NB4 (cell line): ENCODE data around the gene PDX1.

Experiments
- MYC ChIP-seq: IDR thresholded peaks from 2 replicates; pipeline ENCODE4 v1.6.1; 2011; ENCODE audit warnings: low read depth, low read length
- TF ChIP-seq, protein P1 (sequence below): IDR thresholded peaks from one replicate; pipeline ENCODE4 v1.5.1; 2012; ENCODE audit warnings: low read depth, low read length

DNA sequence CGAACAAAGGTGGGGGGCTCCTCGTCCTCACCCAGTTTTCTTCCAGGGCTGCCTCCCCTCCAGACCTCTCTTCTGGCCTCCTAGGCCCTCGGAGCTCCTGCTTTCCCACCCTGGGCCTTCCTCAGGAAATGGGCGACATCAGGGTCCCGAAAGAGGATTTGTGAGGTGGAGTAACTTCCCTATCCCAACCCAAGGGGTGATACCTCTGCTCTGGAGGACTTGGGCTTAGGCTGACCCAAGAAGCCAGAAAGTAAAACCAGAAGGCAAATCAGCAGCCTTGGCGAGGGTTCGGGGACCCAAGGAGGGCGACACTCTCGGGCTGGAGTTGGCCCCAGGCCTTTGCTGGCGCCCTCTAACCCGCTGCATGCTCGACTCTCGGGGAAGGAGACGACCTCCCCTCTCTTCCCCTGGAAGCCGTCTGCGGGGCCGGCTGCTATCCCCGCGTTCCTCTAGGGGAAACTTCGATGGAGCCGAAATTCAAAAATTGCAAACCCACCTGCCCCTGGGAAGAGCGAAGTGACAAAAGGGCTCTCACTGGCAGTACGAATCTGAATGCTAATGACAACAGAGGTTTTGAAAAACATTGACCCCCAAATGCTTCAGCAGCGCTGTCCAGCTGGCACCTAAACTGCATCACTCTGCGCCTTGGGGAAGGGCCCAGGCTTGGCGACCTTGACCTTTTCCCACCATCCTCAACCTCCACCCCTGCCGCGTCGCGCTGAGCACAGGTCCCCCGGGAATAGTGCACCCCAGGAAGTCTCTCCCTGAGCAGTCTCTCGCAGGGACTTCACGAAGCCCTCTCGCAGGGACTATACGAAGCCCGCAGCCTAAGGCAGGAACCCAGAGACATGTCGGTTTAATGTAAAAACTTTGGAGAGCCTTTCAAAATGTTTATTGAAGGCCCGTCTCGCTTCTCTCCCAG lies 2.4 kb downstream of the PDX1 start:
- no peak for TF ChIP-seq MYC
- TF ChIP-seq, protein P1, sequence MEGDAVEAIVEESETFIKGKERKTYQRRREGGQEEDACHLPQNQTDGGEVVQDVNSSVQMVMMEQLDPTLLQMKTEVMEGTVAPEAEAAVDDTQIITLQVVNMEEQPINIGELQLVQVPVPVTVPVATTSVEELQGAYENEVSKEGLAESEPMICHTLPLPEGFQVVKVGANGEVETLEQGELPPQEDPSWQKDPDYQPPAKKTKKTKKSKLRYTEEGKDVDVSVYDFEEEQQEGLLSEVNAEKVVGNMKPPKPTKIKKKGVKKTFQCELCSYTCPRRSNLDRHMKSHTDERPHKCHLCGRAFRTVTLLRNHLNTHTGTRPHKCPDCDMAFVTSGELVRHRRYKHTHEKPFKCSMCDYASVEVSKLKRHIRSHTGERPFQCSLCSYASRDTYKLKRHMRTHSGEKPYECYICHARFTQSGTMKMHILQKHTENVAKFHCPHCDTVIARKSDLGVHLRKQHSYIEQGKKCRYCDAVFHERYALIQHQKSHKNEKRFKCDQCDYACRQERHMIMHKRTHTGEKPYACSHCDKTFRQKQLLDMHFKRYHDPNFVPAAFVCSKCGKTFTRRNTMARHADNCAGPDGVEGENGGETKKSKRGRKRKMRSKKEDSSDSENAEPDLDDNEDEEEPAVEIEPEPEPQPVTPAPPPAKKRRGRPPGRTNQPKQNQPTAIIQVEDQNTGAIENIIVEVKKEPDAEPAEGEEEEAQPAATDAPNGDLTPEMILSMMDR = no peak
